NCI-H524 (cell line): ENCODE data around the gene LRRC51.
"Not testable (repeated sequence)": the region's sequence is repeated elsewhere in the genome, so short reads cannot be mapped to it uniquely, and the experiment has no call there.

Source experiments
- DNase-seq, 2 experiments: peaks; one replicate each; lab custom pipeline; 2025; lab: John Stamatoyannopoulos, UW

The LRRC51 gene

DNA sequence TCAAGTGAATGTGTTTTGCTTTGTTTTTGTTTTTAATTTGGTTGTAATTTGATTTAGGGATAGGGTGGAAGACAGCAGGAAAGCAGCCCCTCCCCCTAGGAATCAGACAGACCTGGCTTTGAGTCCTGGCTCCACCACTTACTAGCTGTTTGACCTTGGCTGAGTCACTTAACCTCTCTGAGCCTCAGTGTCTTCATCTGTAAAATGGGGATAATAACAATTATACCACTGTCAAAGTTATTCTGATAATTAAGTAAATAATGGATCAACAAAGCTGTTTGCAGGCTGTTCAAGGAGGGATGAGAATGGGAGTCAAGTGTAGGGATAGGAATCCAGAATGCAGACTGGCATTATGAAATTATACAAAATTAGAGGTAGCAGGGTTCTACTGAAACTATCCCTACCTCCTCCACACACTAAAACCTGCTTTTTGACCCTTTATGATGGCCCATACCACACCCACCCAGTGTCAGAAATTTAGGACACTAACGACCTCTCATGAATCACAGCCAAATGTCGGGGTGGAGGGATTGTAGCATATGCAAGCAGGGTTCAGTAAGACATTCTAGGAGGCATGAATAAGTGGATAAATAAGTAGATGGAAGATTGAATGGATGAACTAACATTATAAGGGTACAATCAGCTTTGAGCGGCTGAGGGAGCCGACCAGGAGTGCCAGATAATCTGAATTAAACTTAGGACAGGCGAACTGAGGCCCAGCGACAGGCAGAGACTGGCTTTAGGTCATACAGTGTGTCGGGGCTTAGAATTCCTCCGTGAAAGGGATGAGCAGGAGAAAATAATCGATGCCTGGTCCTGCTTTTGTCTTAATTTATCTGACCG is 30.9 kb downstream of the LRRC51 start:
- no peak for DNase-seq

DNA sequence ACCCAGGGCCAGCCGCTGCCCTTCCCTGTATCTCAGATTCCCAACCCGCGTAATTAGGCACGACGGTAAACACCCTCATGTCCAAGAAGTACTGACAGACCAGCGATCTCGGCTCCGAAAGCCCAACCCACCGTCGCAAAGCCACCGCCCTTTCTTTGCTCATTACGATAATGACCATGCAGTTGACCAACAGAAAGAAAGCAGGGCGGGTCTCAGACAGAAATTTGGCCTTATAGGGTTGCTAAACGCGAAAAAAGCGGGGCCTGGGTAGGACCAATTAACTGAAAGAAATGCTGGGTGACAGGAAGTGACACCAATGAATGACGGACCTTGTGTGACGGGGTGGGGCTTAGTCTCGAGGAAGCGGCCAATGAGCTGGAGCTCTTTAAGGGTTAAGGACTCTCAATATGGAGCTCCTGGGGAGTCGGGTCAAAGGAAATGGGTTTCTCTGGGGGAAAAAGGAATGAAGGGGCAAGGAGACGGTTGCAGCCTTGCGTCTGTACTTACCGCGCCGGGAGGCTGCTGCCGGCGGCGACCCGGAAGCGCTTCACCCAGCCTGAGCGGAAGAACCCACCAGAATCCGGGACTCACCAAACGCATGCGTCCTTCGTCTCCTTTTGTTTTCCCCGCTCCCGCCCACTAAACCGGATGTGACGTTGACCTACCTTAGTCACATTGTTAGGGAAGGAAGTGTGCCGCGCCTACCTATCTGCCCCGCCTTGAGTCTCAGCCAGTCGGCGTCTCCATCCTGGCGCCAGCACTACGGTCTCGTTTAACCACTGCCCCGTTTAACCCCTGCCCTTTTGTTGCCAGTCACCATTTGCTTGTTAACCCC is 31.7 kb downstream of the LRRC51 start, which contains the start of gene ANAPC15:
Gene ANAPC15, minus strand, starts transcription at position 553 of the 835 bp plus-strand sequence. CDS start 1,419 bp downstream, outside the sequence.
- DNase-seq: peak; percentile 98 to 99

DNA sequence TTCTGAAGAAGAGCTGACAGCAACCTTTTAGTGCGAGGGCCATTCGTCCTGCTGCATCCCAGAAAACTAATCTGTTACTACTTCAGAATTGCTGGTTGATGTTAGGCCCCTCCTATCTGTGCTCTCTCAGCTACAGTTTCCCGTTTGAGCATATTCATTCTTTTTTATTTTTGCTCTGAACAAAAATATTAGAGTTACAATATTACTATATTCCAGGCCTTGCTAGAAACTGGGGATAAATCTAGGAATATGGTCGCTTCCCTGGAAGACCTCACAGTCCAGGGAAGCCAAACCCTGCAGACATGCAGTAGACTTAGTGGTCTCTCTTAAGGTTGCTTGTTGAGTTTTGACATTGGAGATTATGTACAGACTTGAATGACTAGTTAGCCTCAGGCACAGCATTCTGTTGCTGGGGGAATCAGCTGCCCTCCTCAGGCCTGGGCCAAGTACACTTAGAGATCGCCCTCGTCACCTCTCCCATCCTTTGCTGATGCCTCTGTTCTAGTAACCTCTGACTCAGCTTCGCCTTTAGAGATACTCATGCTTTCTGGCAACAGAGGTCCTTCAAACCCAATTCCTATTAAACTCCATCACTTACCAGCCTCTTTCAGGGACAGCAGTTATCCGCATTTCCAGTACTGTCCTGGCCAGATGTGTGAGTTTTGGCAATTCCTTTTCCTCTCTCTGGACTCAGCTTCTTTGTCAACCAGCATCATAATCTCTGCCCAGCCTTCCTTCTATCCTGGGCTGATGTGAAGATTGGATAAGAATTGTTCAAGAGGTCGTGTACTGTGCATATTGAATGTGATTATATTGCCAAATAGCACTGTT is 32.5 kb downstream of the LRRC51 start:
- no peak for DNase-seq

DNA sequence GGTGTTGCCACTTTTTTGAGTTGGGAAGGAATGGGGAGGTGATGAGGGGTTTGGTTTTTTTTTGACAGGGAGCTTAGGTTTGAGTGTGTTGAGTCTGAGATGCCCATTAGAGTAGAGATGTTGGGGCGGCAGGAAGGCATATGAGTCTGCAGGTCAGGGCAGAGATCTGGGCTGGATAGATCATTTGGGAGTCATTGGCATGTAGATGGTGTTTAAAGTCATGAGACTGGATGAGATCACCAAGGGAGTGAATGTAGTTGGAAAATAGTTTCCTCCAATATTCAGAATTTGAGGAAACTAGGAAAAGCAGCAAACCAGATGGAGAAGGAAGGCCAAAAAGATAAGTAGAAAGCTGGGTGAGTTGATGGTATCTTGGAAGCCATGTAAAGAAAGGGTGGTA is 33.9 kb downstream of the LRRC51 start:
- DNase-seq: no peak

GRCh38 chr11:72116019-72116755 is 35.5 kb downstream of the LRRC51 start:
- DNase-seq: no peak

GRCh38 chr11:72119198-72119597 is 38.5 kb downstream of the LRRC51 start:
- DNase-seq: no peak

GRCh38 chr11:72120930-72121329 is 40.3 kb downstream of the LRRC51 start:
- DNase-seq: no peak

- DNase-seq: no peak
Observed at GRCh38 chr11:72122607-72123006, 42.0 kb downstream of the LRRC51 start.

GRCh38 chr11:72123117-72123653 is 42.5 kb downstream of the LRRC51 start:
- no peak for DNase-seq

- no peak for DNase-seq
Observed at GRCh38 chr11:72124046-72124445, 43.4 kb downstream of the LRRC51 start.

GRCh38 chr11:72125956-72126355 is 45.3 kb downstream of the LRRC51 start:
- DNase-seq: no peak

GRCh38 chr11:72127923-72128322 is 47.3 kb downstream of the LRRC51 start:
- no peak for DNase-seq

GRCh38 chr11:72129381-72129780 is 48.7 kb downstream of the LRRC51 start:
- no peak for DNase-seq

GRCh38 chr11:72132646-72133045 is 52.0 kb downstream of the LRRC51 start:
- no peak for DNase-seq

GRCh38 chr11:72135473-72135872 is 54.8 kb downstream of the LRRC51 start, which contains the start of gene FOLR3:
Gene FOLR3 (plus strand): TSS chr11:72135725. CDS start chr11:72135953, 228 bp downstream.
- not testable (repeated sequence) for DNase-seq

DNA sequence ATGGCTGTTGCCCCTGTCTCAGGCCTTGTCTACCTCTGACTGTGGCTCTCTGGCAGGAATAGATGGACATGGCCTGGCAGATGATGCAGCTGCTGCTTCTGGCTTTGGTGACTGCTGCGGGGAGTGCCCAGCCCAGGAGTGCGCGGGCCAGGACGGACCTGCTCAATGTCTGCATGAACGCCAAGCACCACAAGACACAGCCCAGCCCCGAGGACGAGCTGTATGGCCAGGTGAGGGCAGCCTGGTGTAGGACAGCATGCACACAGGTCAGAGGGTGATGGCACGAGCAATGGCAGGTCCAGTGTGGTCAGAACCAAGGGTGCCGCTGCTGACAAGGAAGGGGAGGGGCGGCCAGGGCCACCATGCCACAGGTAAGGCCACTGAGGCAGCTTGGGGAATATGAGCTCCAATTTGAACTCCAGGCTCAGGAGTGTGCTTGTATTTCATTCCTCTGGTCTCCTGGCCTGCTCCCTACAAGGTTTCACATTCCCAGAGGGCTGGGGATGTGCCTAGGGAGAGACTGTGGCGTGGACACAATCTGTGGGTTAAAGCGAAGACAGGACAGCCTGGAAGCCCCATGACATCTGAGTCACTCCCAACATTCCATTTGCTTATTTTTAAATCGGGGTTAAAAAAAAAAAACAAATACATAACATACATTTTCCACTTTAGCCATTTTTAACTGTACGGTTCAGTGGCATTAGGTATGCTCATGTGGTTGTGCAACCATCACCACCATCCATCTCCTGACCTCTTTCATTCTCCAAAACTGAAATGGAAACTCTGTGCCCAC is 55.4 kb downstream of the LRRC51 start:
- DNase-seq: no peak

DNA sequence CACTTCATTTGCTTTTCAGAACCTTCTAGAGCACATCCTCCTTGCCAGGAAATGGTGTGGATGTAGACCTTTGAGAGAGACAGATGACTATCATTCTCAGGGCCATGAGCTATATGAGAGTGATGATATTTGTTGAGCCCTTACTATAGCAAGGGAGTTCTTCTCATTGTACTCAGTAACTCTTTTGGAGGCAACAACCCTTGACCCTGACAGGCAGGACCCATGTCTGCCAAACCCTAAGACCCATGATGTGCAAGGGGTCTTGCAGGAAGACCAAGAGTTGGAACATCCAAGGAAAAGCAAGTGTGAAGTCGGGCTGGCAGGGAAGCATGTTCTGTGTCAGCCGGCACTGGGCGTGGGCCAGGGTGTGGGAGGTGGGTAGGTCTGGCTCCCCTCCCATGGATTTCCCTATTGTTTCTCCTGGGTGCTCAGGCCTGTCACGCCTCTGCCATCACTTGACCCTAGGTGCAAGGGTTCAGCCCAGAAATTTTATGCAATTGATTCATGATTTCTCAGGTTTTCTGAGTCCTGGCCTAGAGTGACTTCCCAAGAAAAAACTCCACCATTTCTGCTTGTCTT is 56.1 kb downstream of the LRRC51 start:
- DNase-seq: no peak

DNA sequence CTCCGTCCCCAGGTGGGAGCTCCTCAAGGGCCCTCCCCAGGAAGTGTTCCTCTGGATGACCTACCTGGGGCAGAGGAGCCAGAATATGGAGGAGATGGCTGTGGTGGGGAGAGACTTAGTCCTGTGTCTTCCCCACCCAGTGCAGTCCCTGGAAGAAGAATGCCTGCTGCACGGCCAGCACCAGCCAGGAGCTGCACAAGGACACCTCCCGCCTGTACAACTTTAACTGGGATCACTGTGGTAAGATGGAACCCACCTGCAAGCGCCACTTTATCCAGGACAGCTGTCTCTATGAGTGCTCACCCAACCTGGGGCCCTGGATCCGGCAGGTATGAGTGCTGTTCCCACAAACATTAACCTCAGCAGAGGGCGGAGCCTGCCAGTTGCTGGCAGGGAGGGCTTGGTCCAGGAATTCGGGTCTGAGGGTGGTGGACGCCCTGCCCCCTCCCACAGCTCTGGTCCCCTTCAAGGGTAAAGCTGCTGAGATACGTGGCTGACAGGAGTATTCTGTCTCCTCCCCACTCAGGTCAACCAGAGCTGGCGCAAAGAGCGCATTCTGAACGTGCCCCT is 58.3 kb downstream of the LRRC51 start:
- DNase-seq: no peak

DNA sequence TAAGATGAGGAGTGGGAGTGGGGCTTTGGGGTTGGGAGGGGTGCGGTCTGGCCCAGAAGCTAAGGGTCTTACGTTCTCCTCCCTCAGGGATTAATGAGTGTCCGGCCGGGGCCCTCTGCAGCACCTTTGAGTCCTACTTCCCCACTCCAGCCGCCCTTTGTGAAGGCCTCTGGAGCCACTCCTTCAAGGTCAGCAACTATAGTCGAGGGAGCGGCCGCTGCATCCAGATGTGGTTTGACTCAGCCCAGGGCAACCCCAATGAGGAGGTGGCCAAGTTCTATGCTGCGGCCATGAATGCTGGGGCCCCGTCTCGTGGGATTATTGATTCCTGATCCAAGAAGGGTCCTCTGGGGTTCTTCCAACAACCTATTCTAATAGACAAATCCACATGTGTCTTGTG is 58.9 kb downstream of the LRRC51 start:
- no peak for DNase-seq
